SU-DHL-6 (cell line): ENCODE measurements around the gene GGN.
A peak's percentile ranks its signal among the peaks of the same experiment; 100 is the strongest.

Experiments used
- H2AFZ ChIP-seq: fragments of 200-600 bp; sonication (generic); 2 replicates; pipeline ENCODE4 v1.6.1; 2014; ENCODE audit warnings: low read depth, mild to moderate bottlenecking, moderate library complexity, mixed read lengths, antibody characterized with exemption, low read length; ENCODE audit not compliant: severe bottlenecking
- H3F3A ChIP-seq: fragments of 200-600 bp; shearing (Covaris generic); 2 replicates; pipeline ENCODE4 v1.6.0; 2016; ENCODE audit warnings: antibody characterized with exemption, mild to moderate bottlenecking; ENCODE audit not compliant: insufficient read depth
- H3K27ac ChIP-seq: fragments of 200-600 bp; sonication (generic); 2 replicates; pipeline ENCODE4 v1.5.1; 2016; ENCODE audit warnings: low read depth, mild to moderate bottlenecking, low read length, moderate library complexity, mixed read lengths
- H3K27me3 ChIP-seq: fragments of 200-600 bp; sonication (generic), shearing (Covaris generic); 2 replicates; pipeline ENCODE4 v1.6.0; 2014; ENCODE audit warnings: mild to moderate bottlenecking, low read length
- H3K36me3 ChIP-seq: fragments of 200-600 bp; sonication (generic); 2 replicates; pipeline ENCODE4 v1.6.1; 2014; ENCODE audit warnings: mild to moderate bottlenecking, low read length, mixed read lengths
- H3K4me2 ChIP-seq: fragments of 300-600, 200-600 bp; shearing (Covaris generic), sonication (generic); 2 replicates; pipeline ENCODE4 v1.6.0; 2014; ENCODE audit warnings: low read length, low read depth, mild to moderate bottlenecking; ENCODE audit not compliant: poor library complexity, severe bottlenecking
- H3K4me3 ChIP-seq: fragments of 200-600 bp; sonication (generic); 2 replicates; pipeline ENCODE4 v1.5.1; 2014; ENCODE audit warnings: antibody characterized with exemption, low read length, mild to moderate bottlenecking, mixed read lengths; ENCODE audit not compliant: insufficient read depth, poor library complexity, severe bottlenecking
- H3K79me2 ChIP-seq: fragments of 200-600 bp; sonication (generic); 2 replicates; pipeline ENCODE4 v1.6.1; 2014; ENCODE audit warnings: mild to moderate bottlenecking, low read length, moderate library complexity; ENCODE audit not compliant: insufficient read depth
- H3K9ac ChIP-seq: fragments of 200-600 bp; sonication (generic); 2 replicates; pipeline ENCODE4 v1.7.0; 2014; ENCODE audit warnings: mild to moderate bottlenecking, low read length
- H3K9me2 ChIP-seq: fragments of 200-600 bp; sonication (generic); replicated peaks from 2 replicates; pipeline ENCODE4 v1.6.1; 2014; ENCODE audit warnings: low read length; ENCODE audit not compliant: insufficient read depth
- H3K9me3 ChIP-seq: fragments of 200-600 bp; sonication (generic); 2 replicates; pipeline ENCODE4 v1.6.1; 2014; ENCODE audit warnings: low read length, mixed read lengths; ENCODE audit not compliant: insufficient read depth
- H4K20me1 ChIP-seq: fragments of 200-600 bp; sonication (generic); 2 replicates; pipeline ENCODE4 v1.6.1; 2014; ENCODE audit warnings: low read depth, mild to moderate bottlenecking, antibody characterized with exemption, low read length, moderate library complexity, mixed read lengths
- EZH2phosphoT487 ChIP-seq: fragments of 200-600 bp; sonication (generic), shearing (Covaris generic); conservative IDR thresholded peaks from 2 replicates; pipeline ENCODE4 v1.6.1; 2018; ENCODE audit warnings: mild to moderate bottlenecking, antibody characterized with exemption, low read length, moderate library complexity, mixed read lengths
- TF ChIP-seq, protein P1 (sequence below): fragments of 200-600 bp; sonication (generic); IDR thresholded peaks from one replicate; pipeline ENCODE4 v1.5.1; 2017; ENCODE audit warnings: antibody characterized with exemption, mild to moderate bottlenecking, low read length, moderate library complexity; ENCODE audit not compliant: insufficient read depth, poor library complexity, severe bottlenecking

GGN gene, protein sequence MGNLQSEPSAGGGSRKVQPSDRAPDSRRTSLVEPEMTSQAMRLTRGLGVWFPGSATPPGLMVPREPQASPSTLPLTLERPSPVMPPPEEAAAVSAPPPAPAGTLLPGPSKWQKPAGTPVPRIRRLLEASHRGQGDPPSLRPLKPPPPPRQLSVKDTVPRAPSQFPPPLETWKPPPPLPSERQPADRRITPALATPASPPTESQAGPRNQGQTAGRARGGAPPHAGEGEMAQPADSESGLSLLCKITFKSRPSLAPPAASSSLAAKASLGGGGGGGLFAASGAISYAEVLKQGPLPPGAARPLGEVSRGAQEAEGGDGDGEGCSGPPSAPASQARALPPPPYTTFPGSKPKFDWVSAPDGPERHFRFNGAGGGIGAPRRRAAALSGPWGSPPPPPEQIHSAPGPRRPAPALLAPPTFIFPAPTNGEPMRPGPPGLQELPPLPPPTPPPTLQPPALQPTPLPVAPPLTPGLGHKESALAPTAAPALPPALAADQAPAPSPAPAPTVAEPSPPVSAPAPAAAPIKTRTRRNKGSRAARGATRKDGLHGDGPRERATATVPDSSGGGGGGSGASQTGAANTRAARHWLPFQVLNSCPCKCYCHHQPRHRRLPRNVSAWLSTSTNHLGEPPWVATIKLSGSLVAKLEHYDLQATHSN

DNA sequence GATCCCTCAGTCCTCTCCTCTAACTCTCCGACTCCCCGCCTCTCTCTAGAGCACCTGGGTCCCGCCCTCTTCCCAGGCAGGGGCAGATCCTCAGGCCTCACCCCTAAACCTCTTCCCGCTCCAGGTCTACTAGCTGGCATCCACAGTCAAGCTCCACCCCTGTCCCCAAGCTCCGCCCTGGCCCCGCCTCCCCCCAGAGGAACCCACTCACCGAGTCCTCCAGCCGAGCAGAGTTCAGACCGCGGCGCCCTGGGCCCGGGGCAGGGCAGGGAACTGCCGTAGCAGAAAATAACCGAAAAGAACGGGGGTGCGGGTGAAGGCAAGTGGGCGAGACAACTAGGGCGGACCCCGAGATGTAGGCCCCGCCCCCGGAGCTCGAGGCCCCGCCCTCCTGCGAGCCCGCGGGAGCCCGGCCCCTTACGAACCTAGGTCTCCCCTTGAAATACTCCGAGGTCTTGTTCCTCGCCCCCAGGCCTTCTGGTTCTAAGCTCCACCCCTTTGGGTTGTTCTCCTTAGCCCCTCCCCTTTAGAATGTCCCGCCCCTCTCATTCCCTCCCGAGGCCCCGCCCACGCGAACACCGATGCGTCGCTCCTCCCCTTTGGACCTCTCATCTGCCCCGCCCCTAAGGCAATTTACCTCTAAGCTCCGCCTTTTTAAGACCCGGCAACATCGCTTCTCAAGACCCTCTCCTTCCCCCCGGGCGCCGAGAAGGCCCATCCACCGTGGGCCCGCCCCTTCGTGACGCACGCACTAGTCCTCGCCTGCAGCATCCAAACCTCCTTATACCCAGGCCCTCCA lies at the start of gene GGN:
TSS of gene GGN (minus strand) at position 485 of the 799 bp plus-strand sequence. CDS start 773 bp downstream, outside the sequence.
- Histone ChIP-seq H3K27me3 (no peaks in the 10 kb centered on the region), H3K4me2 (peak within 1 kb of the TSS; percentile 59), H4K20me1 (no peaks in the 10 kb centered on the region), H3K9me2 (no peaks in the 10 kb centered on the region), H3K9me3 (no peaks in the 10 kb centered on the region), H3K79me2 (no peaks in the 10 kb centered on the region), H3K27ac (no peak within 1 kb of the TSS), H3K36me3 (no peaks in the 10 kb centered on the region), H2AFZ (no peak within 1 kb of the TSS), H3F3A (no peaks in the 10 kb centered on the region), H3K9ac (peak within 1 kb of the TSS; percentile 11; the same call in 1 of the 2 replicates), H3K4me3 (peak within 1 kb of the TSS; percentile 43)
- TF ChIP-seq, protein P1, sequence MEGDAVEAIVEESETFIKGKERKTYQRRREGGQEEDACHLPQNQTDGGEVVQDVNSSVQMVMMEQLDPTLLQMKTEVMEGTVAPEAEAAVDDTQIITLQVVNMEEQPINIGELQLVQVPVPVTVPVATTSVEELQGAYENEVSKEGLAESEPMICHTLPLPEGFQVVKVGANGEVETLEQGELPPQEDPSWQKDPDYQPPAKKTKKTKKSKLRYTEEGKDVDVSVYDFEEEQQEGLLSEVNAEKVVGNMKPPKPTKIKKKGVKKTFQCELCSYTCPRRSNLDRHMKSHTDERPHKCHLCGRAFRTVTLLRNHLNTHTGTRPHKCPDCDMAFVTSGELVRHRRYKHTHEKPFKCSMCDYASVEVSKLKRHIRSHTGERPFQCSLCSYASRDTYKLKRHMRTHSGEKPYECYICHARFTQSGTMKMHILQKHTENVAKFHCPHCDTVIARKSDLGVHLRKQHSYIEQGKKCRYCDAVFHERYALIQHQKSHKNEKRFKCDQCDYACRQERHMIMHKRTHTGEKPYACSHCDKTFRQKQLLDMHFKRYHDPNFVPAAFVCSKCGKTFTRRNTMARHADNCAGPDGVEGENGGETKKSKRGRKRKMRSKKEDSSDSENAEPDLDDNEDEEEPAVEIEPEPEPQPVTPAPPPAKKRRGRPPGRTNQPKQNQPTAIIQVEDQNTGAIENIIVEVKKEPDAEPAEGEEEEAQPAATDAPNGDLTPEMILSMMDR: no peak
- no peak for TF ChIP-seq EZH2phosphoT487

GRCh38 chr19:38437295-38437694 lies 49.5 kb upstream of the GGN start:
- no peak overlapping the region for H3K27ac ChIP-seq
- no peak overlapping the region for H3K4me2 ChIP-seq
- no peaks in the 10 kb centered on the region for H4K20me1 ChIP-seq
- H3K4me3 ChIP-seq: no peak overlapping the region
- no peaks in the 10 kb centered on the region for H3K79me2 ChIP-seq
- no peak overlapping the region for H3K9ac ChIP-seq
- H3K36me3 ChIP-seq: no peaks in the 10 kb centered on the region
- H2AFZ ChIP-seq: no peak overlapping the region
- no peaks in the 10 kb centered on the region for H3K27me3 ChIP-seq
- no peaks in the 10 kb centered on the region for H3K9me2 ChIP-seq
- H3K9me3 ChIP-seq: no peaks in the 10 kb centered on the region
- TF ChIP-seq EZH2phosphoT487: no peak
- TF ChIP-seq, protein P1: no peak
- H3F3A ChIP-seq: no peaks in the 10 kb centered on the region

DNA sequence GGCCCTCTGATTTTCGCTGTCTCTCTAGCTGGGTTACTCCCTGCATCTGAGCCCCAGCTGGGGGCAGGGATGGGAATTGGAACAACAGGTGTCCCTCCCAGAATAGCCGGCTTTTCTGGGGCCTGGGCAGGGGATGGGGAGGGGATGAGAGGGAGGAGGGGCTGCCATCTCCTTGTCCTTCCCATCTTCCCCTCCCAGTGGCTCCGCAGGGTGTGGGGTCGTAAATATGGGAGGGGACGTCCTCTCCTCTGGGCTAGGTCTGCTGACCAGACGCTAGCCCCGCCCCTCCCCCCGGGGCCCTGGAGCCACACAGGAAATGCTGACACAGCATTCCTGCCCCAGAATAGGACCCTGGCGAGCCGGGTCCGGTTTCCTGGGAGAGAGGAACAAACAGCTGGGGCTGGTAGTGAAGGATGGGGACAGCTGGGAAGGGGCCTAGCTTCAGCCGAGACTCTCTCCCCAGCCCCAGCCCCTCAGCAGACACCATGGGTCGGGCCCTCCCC lies 46.8 kb upstream of the GGN start:
- H3K9ac ChIP-seq: no peak overlapping the region
- H3K9me3 ChIP-seq: no peaks in the 10 kb centered on the region
- TF ChIP-seq, protein P1: no peak
- no peak for TF ChIP-seq EZH2phosphoT487
- no peaks in the 10 kb centered on the region for H3K9me2 ChIP-seq
- H3K79me2 ChIP-seq: no peaks in the 10 kb centered on the region
- no peak overlapping the region for H2AFZ ChIP-seq
- no peak overlapping the region for H3K4me3 ChIP-seq
- no peaks in the 10 kb centered on the region for H3K36me3 ChIP-seq
- no peak overlapping the region for H3K4me2 ChIP-seq
- H3K27me3 ChIP-seq: no peaks in the 10 kb centered on the region
- H3K27ac ChIP-seq: no peak overlapping the region
- H3F3A ChIP-seq: no peaks in the 10 kb centered on the region
- H4K20me1 ChIP-seq: no peaks in the 10 kb centered on the region
